ENCODE results near the gene AMTN.
"Not testable (repeated sequence)": the region's sequence is repeated elsewhere in the genome, so short reads cannot be mapped to it uniquely, and the experiment has no call there.

AMTN gene

GRCh38 chr4:70518269-70518668 is at the start of gene AMTN:
AMTN (plus strand) TSS chr4:70518569; CDS start chr4:70518778, 209 bp downstream.
- DNase-seq (ENCODE audit: low read depth in 4 of 4, low spot score in 1 of 4): no peak

- no peak for DNase-seq (ENCODE audit: low read depth in 4 of 4, low spot score in 1 of 4)
Observed at GRCh38 chr4:70471897-70472296, 46.5 kb upstream of the AMTN start, which contains the start of gene MUC7. MUC7 (plus strand) TSS chr4:70472197; CDS start chr4:70474022, 1,825 bp downstream.

- DNase-seq (ENCODE audit: low read depth in 4 of 4, low spot score in 1 of 4): no peak
Observed at GRCh38 chr4:70473679-70474078, 44.7 kb upstream of the AMTN start.

GRCh38 chr4:70488748-70489147 is 29.6 kb upstream of the AMTN start:
- DNase-seq (ENCODE audit: low read depth in 4 of 4, low spot score in 1 of 4): no peak

- DNase-seq (ENCODE audit: low read depth in 4 of 4, low spot score in 1 of 4): no peak
Observed at GRCh38 chr4:70496231-70496630, 22.1 kb upstream of the AMTN start.

GRCh38 chr4:70501838-70502237 is 16.5 kb upstream of the AMTN start:
- not testable (repeated sequence) for DNase-seq (ENCODE audit: low read depth in 4 of 4, low spot score in 1 of 4)

GRCh38 chr4:70504733-70505132 is 13.6 kb upstream of the AMTN start:
- DNase-seq (ENCODE audit: low read depth in 4 of 4, low spot score in 1 of 4): no peak

- DNase-seq (ENCODE audit: low read depth in 4 of 4, low spot score in 1 of 4): peak; percentile 5 to 22 (median 20)
Observed at GRCh38 chr4:70505151-70505748, 13.1 kb upstream of the AMTN start.

GRCh38 chr4:70508801-70509200 is 9.6 kb upstream of the AMTN start:
- DNase-seq (ENCODE audit: low read depth in 4 of 4, low spot score in 1 of 4): no peak

- no peak for DNase-seq (ENCODE audit: low read depth in 4 of 4, low spot score in 1 of 4)
Observed at GRCh38 chr4:70511365-70511764, 7.0 kb upstream of the AMTN start.

- DNase-seq (ENCODE audit: low read depth in 4 of 4, low spot score in 1 of 4): no peak
Observed at GRCh38 chr4:70515367-70516250, 2.8 kb upstream of the AMTN start.

GRCh38 chr4:70518716-70519115 is 347 bp downstream of the AMTN start:
- no peak for DNase-seq (ENCODE audit: low read depth in 4 of 4, low spot score in 1 of 4)

GRCh38 chr4:70522626-70523025 is 4.3 kb downstream of the AMTN start:
- DNase-seq (ENCODE audit: low read depth in 4 of 4, low spot score in 1 of 4): no peak

GRCh38 chr4:70530997-70531396 is 12.6 kb downstream of the AMTN start:
- no peak for DNase-seq (ENCODE audit: low read depth in 4 of 4, low spot score in 1 of 4)

GRCh38 chr4:70531981-70532380 is 13.6 kb downstream of the AMTN start:
- no peak for DNase-seq (ENCODE audit: low read depth in 4 of 4, low spot score in 1 of 4)

- DNase-seq (ENCODE audit: low read depth in 4 of 4, low spot score in 1 of 4): no peak
Observed at GRCh38 chr4:70533211-70533610, 14.8 kb downstream of the AMTN start.

GRCh38 chr4:70533791-70534190 is 15.4 kb downstream of the AMTN start:
- no peak for DNase-seq (ENCODE audit: low read depth in 4 of 4, low spot score in 1 of 4)

GRCh38 chr4:70534886-70535285 is 16.5 kb downstream of the AMTN start:
- DNase-seq (ENCODE audit: low read depth in 4 of 4, low spot score in 1 of 4): not testable (repeated sequence)

- DNase-seq (ENCODE audit: low read depth in 4 of 4, low spot score in 1 of 4): no peak
Observed at GRCh38 chr4:70538869-70539268, 20.5 kb downstream of the AMTN start.

GRCh38 chr4:70544279-70544868 is 26.0 kb downstream of the AMTN start:
- DNase-seq (ENCODE audit: low read depth in 4 of 4, low spot score in 1 of 4): no peak

GRCh38 chr4:70556856-70557255 is 38.5 kb downstream of the AMTN start:
- DNase-seq (ENCODE audit: low read depth in 4 of 4, low spot score in 1 of 4): no peak

GRCh38 chr4:70559211-70559830 is 41.0 kb downstream of the AMTN start:
- peak in 2 of 4 experiments; percentile 0 to 1 for DNase-seq (ENCODE audit: low read depth in 4 of 4, low spot score in 1 of 4)

Measured in stimulated activated CD4-positive, alpha-beta T cell treated with anti-CD3 and anti-CD28 coated beads, Interleukin-1b, Interleukin-23, amount 100 ng/mL, for 24 hours (primary cell).